Left cardiac atrium (tissue), 4 donors: ENCODE measurements around the gene CERS3. TPM values are rescaled to one million over a fixed set of nuclear protein-coding genes. Genes with fewer than 3 reads are reported as not detected.

Experiments
- ATAC-seq, 2 donors: fragments of 200-7000 bp; cut with Tn5 transposase; one replicate each; pipeline ENCODE4 v1.9.1; 2020; ENCODE audit warnings: mild to moderate bottlenecking in 2 of 2, moderate library complexity in 2 of 2
- DNase-seq: peaks from one replicate; pipeline ENCODE4 v3.0.0-alpha.2; 2020
- intact Hi-C, 2 donors: fragments of 100-400 bp; cut with DNase I; formaldehyde crosslinking; loops; one replicate each; pipeline versions ENCODE4 v1.14.1 to v1.15.1; 2022 to 2023
- long read RNA-seq: library from polyadenylated mRNA; unstranded; transcript quantifications from one replicate; pipeline ENCODE4 v2.0.0, GENCODE V29; 2021
- total RNA-seq, 2 donors: library from RNA; stranded (reverse); fragmentation: NEBNext Ultra II Directional; extraction: Animal tissue kit (Norgen Biotek cat#: 25700); gene quantifications; one replicate each; pipeline ENCODE4 v1.2.1, GENCODE V29; 2021
- donor health status: DM: no; HTN: yes; CAD: no.
- donor health status: DM: no; HTN: yes; CAD: no; lungs with severe emphysema.
- donor health status: DM: yes; HTN: yes; CAD: no.
- donor health status: Dilated cardiomyopathy.

The CERS3 gene
- under 1 TPM in 1 of 2 donors, not detected in 1; 0.18 TPM for total RNA-seq
- long read RNA-seq, result 0 reads

DNA sequence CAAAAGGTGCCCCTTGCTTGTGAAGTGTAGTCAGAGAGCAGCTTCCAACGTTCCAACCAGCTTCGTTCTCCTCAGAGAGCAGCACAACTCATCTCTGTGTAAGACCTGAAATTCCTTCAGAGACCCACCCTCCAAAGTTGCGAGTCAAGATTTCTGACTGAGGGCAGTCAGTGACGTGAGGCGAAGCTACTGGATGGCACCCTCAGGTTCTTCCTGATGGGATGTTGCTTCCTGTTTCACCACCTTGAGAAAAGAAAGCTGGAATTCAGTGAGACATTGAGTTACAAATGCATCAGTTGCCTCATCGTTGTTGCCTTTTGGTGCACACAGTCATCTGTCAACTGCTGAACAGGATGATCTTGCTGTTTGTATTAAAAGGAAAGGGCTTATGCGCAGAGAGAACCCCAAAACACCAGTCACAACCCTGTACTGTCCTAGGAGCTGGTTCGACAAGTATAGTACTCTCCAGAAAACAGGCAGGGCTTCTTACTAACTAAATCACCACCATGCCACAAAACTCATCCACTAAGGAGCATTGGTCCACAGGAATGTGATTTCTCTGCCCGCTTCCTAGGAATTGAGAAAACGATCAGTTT, at the start of gene CERS3:
CERS3 (minus strand) TSS at position 118 of the 596 bp plus-strand sequence. CDS start 27,101 bp downstream, outside the sequence.
- intact Hi-C loops, result no loop called here

DNA sequence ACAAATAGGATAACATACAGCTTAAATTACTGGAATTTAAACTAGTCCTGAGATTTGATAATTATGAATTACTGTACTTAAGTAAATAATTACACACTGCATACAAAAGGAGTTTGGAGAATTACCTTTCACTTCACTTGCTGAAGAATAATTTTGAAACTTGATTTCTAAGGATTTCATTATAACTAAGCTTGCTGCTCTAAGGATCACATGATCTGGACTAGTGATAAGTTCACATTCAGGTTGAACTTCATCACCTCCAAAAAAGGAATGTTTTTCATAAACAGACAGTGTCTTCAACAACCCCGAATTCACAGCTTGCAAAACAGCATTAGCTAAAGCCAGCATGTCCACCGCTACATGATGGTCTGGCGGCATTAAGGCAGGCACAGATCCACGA, 44.8 kb upstream of the CERS3 start:
- intact Hi-C loops, result loop anchor here in 1 of 2 donors (5.0 kb wide), 1 partner anchor 221 kb away; no protein-coding TSS in a partner anchor
- ATAC-seq (no peak), DNase-seq (no peak)

More for the DNA sequence above, at the start of gene CERS3:
- ATAC-seq (no peak), DNase-seq (no peak)

DNA sequence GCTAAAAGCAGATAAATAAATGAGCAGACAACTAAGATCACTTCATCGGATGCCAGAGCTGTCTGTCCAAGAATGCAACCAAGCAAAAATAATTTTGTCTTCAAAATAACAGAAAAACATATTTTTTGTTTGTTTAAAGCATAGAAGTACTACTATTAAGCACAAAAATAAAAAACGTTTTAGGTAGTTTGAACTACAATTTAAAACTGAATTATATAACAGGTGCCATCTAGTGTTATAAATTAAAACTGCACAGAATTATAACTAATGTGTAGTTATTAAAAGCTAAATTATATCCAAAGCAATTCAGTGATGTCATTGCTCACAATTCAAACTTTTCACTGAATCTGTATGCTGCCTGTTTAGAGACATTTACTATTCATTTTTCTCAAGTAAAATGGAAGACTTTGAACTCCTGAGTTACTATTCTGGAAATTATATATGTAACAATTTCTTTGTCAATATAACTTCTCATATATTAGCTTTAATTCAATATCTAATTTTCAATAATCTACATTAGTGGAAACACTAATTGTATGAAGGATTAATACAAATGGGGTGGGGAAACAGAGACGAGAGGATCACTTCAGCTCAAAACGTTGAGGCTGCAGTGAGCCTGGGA, 43.7 kb upstream of the CERS3 start:
- no peak for DNase-seq
- intact Hi-C loops, result loop anchor here in 1 of 2 donors (5.0 kb wide), 1 partner anchor 220 kb away; no protein-coding TSS in a partner anchor
- peak in 1 of 2 donors; percentile 27 for ATAC-seq

DNA sequence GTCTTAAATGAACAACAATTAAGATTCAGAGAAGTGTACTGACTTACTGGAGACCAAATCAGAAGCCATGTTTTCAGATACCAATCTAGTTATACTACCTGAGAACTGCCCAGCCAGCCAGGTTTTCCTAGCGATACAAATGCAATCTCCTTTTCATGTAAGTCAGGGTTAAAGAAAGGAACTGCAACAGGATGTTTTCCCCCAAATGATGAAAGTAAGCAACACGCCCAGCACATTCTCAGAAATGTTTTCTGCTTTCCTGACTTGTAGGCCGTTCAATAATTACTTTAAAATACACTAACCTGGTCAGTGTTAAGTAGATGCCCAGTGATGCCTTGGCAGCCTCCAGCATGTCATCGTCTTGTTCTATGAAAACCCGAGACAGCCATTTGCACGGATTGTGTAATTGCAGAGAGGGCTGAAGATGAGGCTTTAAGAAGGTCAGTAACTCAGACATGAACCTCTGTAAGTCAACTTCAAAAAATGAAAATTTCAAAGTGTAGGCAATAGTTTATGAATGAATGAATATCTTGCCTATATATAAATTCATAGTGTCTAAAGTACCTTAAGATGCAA, 42.9 kb upstream of the CERS3 start:
- no peak for DNase-seq
- no peak for ATAC-seq
- intact Hi-C loops, result loop anchor here in 1 of 2 donors (5.0 kb wide), 1 partner anchor 219 kb away; no protein-coding TSS in a partner anchor

DNA sequence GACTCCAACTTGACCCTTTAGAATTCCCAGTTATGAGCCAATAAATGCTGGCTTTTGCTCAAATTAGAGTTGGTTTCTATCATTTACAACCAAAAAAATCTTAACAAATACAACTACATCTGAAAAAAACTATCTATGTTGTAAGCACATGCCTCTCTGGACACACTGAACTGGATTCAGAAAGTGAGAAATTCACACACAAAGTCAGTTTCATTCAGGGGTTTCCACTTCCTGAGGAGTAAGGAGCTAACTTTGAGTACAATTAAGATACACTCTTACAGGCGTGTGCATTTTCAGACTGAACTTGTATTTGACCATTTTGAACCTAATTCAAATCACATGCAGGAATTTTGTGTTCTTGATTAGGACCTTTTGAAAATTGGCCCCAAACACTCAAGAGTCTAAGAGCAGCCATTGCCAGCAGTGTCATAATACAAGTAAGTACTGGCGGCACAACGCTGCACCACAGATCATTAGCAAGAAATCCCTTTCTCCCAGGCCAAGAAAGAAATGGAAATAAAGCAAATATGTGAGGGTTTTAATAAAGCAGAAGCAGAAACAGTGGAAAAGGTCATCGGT, 42.1 kb upstream of the CERS3 start:
- ATAC-seq, result peak in 1 of 2 donors; percentile 41
- intact Hi-C loops, result loop anchor here in 1 of 2 donors (5.0 kb wide), 1 partner anchor 219 kb away; no protein-coding TSS in a partner anchor
- no peak for DNase-seq

DNA sequence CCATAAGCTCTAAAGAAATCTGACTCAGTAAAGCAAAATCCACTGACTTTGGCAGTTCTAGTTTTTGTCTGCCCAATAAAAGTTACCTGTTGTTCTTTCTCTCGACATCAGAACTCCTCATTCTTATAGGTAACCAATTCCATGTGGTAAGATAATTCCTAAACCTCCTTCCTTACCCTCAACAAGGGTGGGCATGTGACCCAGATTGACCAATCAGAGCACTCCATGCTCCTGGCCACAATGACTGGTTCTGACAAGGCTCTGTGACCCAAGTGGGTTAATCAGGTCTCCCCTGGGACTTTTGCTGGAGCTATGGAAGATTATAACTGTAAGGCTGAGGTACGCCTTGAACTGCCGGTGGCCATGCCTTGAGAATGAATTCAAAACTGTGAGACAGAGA, 41.5 kb upstream of the CERS3 start:
- ATAC-seq (no peak), DNase-seq (no peak)
- intact Hi-C loops, result loop anchor here in 1 of 2 donors (5.0 kb wide), 1 partner anchor 218 kb away; no protein-coding TSS in a partner anchor

DNA sequence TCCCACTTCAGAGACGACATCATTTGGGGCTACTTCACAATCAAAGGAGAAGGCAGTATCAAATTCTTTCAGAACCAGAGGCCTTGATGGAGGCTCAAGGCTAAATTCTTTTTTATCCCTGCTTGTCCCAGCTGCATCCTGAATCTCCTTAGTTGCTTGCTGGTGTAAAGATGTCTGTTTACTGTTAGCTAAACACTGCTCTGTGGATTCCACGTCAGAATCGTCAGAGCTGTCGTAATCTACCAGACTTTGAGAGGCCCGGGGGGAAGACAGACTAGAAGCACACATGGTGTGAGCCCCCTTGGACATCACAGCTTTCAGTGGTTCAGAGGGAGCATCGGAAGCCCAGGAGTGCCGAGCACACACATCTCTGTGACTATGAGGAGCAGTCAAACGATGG, 40.6 kb upstream of the CERS3 start:
- DNase-seq (no peak), ATAC-seq (no peak)
- intact Hi-C loops, result no loop called here

DNA sequence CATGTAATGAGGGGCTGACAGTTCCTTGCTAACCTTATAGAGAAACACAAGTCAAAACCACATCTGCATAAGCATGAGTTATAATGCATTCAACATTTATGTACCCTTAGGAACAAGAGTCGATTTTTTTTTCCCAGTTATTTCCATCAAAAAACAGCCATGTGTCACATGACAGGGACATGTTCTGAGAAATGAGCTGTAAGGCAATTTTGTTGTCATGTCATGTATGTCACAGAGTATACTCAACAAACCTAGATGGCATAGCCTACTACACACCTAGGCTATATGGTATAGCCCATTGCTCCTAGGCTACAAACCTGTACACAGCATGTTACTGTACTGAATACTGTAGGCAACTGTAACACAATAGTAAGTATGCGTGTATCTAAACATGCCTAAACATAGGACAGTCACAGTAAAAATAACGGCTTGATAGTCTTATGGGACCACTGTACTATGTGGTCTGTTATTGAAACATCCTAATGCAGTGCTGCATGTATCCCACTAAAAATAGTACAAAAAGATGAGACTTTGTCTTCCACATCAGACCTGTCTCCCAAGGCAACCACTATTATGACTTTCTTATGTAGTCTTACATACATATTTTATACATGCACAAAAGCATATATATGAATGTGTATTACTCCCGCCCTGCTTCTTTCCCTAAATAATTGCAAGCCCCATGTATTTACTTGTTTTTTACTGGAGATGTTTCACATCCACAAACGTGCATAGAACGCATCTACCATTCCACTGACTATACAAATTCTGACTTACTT, 38.3 kb upstream of the CERS3 start:
- DNase-seq (no peak), ATAC-seq (no peak)
- intact Hi-C loops, result no loop called here

DNA sequence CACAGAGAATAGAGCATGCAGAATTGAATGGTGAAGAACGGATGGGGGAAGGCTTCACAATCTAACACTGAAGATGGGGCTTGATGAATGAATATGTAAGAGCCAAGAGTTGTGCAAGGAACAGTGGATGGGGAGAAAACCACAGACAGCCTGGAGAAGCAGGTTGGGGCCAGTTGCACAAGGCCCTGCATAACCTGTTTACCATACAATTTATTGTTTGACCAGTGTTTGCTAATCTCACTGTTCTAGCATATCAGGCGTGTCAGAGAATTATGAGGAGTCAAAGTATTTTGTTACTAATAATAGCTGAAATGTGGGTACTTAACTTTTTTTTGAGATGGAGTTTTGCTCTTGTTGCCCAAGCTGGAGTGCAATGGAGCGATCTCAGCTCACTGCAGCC, 36.8 kb upstream of the CERS3 start:
- DNase-seq (no peak), ATAC-seq (no peak)
- intact Hi-C loops, result no loop called here

DNA sequence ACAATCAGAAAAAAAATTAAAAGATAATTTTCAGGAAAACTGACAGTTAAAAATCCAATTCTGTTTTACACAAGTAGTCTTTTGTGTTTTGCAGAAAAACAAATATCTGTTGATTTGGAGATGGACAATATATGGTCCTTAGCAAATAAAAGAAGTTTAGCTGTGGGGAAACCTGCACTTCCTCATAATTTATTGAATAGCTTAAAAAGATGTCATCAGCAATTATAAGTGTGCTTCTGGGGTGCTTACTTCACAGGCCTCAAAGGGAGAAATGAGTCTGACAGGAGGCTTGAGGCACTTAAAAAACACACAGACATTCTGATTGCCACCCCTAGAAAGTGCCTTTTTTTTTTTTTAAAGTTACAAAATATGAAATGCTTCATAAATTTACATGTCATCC, 31.6 kb upstream of the CERS3 start:
- DNase-seq (no peak), ATAC-seq (no peak)
- intact Hi-C loops, result no loop called here

DNA sequence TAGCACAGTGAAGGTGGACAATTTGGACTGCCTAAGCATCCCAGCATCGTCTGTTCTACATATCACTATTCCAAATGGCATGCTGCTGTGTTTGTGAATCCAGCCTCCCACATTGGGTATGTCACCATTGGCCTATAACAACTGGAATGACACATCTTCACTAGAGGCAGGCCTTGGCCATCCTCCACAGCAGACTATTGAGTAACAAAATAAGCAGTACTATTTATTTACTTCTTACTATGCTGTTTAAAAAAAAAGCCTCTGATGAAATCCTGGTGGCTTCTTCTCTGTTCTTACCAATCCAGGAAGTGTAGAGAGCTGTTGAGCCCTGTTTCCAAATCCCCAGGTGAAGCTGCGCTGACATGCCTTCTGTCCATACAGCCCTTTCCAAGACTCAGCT, 30.6 kb upstream of the CERS3 start:
- DNase-seq (peak; percentile 41), ATAC-seq (peak; percentile 44 to 54)
- intact Hi-C loops, result no loop called here

DNA sequence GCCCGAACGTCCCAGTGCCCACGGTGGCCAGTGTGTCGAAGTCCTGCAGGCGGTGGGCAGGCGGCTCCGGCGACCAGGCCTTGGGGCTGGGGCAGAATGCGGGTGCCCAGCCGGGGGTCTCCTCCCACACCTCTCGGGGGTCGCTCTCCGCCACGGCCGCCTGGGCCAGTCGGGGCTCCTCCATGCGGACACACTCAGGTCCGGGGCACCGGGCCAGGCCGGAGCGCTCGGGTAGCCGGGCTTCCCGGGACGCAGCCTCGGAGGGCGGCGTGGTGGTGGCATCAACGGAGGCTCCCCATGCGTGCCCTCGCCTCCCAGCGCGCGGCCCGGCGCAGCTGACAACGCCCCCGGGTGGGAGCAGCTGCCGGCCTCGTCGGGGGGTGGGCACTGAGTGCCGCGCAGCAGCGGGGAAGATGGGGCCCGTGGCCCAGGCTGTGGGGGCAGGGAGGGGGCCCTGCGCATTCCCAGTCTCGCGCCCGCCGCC, 30.1 kb upstream of the CERS3 start:
- DNase-seq, result peak; percentile 18
- peak in 1 of 2 donors; percentile 14 for ATAC-seq
- intact Hi-C loops, result no loop called here

DNA sequence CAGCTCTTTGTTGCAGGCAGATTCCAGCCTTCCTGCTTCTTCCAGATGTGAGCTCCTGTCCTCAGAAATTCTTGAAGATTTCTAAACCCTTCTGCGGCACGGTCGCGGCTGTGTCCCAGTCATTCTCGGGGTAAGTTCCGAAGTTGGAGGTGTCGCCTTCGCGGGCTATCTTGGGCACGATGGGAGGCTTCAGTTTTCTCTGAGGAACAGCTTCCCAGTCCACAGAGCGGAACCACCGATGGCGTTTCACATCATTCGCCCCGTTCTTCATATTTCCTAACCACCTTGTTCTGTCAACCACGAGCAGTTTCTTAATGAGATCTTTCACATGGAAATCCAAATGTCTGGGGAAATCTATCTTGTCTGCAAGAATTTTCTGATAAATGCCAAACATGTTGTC, 24.7 kb upstream of the CERS3 start:
- no peak for DNase-seq
- no peak for ATAC-seq
- intact Hi-C loops, result no loop called here

DNA sequence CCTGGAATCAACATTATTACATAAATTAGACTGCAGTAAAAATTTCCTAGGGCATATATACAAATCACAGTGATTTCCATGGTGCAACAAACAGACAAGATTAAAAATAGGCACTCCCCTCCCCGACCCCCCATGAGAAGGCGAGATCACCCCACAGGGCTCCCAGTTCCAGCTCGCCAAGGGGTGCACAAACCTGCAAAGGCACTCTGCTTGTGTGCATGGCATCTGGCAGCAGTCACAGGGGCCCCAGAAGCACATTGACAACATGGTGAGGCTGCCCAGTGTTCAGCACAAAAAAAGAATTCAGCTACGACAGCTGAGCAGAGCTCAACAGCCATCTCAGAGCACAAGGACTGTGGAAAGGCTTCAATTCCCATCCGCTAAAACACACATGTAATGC, 19.2 kb upstream of the CERS3 start:
- no peak for DNase-seq
- ATAC-seq, result no peak
- intact Hi-C loops, result no loop called here

DNA sequence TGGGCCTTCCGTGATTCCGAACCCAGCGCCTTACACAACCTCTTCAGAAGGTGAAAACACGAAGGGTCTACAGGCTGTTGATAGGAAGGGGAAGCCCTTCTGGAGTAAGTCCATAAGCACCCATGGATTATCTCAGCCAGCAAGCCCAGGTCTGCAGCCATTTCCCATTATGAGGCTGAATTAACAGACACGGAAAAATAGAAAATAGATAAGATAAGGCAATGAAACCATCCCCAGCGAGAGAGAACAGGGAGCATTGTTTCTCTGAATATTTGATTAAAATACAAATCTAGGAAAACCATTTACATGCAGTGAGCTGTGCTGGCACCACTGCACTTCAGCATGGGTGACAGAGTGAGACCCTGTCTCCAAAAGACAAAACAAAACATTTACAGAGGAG, 16.2 kb upstream of the CERS3 start:
- intact Hi-C loops, result no loop called here
- DNase-seq, result no peak
- no peak for ATAC-seq

DNA sequence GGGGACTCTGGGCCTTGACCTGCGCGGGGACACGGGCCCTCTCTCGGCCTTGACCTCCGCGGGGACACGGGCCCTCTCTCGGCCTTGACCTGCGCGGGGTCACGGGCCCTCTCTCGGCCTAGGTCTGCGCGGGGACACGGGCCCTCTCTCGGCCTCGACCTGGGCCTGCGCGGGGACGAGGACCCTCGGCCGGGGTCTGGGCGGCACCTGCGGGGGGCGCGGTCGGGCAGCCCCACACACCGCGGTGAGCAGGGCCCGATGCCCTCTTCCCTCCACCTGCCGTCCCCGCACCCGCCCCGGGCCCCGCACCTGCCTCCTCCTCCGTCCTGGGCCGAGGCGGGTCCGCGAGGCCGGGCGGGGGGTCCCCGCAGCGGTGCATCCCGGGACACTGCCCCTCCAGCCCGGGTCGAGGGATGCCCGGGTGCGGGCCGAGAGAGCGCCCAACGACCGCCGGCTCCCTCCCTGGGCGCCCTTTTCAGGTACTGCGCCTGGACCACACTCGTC, 15.6 kb upstream of the CERS3 start:
- DNase-seq, result no peak
- ATAC-seq, result peak in 1 of 2 donors; percentile 18
- intact Hi-C loops, result no loop called here

DNA sequence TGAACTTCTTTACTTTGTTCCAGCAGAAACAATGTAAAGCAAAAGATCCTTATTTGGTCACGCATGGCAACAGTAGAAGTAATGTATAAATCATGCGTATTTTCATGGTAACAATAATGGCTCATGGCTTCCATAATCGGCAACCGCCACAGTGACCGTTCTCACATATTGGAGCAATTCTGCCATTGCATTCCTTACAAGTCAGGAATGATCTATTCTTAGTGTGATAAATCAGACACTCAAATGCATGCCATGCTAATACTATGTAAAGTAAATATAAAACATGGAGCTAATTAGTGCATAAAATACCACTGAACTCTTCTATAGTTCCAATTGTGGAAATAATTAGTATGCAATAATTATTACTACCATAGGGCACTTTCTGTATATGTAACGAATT, 13.5 kb upstream of the CERS3 start:
- ATAC-seq (no peak), DNase-seq (no peak)

DNA sequence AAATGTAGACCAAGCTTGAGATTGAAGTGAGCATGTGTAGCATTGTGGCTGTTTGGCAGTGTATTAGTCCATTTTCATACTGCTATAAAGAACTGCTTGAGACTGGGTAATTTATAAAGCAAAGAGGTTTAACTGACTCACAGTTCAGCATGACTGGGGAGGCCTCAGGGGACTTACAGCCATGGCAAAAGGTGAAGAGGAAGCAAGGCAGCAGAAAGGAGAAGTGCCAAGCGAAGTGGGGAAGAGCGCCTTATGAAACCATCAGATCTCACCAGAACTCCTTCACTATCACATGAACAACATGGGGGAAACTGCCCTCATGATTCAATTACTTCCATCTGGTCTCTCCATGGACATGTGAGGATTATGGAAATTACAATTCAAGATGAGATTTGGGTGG, 8.6 kb upstream of the CERS3 start:
- intact Hi-C loops, result no loop called here
- DNase-seq (no peak), ATAC-seq (no peak)

More for the DNA sequence above, 13.5 kb upstream of the CERS3 start:
- intact Hi-C loops, result no loop called here

DNA sequence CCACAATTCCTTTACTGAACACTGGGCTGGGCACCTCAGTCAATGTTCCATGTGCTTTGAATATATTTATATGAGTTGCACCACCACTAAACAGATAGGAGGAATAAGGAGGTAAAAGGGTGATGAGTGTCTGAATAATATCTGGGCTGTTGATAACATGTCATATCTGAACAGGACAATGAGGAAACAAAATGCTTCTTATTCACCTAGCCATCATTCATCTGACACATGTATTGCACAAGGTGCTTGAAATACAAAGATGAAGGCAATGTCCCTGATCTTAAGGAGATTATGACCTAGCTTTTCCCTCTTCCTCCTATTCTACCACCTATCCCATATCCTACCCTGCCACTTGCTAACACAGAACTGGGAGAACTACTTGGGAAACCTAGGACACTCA, 8.0 kb upstream of the CERS3 start:
- DNase-seq (no peak), ATAC-seq (no peak)
- intact Hi-C loops, result no loop called here
